ENCODE results near the gene ETFA.

The ETFA gene

DNA sequence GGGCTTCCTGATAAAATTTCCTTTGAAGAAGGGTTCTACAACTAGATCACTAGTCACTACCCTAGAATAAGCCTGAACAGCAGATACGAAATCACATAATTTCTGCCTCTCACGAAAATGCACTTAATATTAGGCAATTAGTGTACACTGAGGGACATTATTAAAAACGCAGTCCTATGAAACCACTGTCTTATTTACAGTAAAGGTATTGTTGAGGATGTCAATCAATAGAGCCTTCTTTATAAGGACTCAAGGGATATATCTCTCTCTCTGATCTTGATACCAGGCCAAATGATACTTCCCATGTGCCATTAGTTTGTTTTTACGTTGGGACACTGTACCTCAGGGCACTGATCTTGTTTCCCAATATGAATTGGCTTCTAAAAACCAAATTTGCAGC lies 59.6 kb downstream of the ETFA start:
- no peak for TF ChIP-seq NFIC (IDR thresholded peaks at IDR 0.05)

- TF ChIP-seq NFIC (IDR thresholded peaks at IDR 0.05) (no peak), TEAD4 (IDR thresholded peaks at IDR 0.05) (no peak), FOXM1 (IDR thresholded peaks at IDR 0.05; ENCODE audit: borderline replicate concordance, low read depth) (no peak), YY1 (IDR thresholded peaks at IDR 0.05; ENCODE audit: low read depth) (no peak), USF1 (IDR thresholded peaks at IDR 0.05) (no peak), TCF12 (IDR thresholded peaks at IDR 0.05; ENCODE audit: low read depth) (no peak), RAD21 (IDR thresholded peaks at IDR 0.05; ENCODE audit: low read depth) (no peak), TAF1 (IDR thresholded peaks at IDR 0.05; ENCODE audit: low read depth) (no peak), CEBPB (IDR thresholded peaks at IDR 0.05) (no peak), EGR1 (IDR thresholded peaks at IDR 0.05) (no peak), CREB1 (IDR thresholded peaks at IDR 0.05; ENCODE audit: low read depth) (no peak), ZBTB7A (IDR thresholded peaks at IDR 0.05; ENCODE audit: low read depth) (no peak), REST (IDR thresholded peaks at IDR 0.05; ENCODE audit: low read depth) (no peak), EP300 (IDR thresholded peaks at IDR 0.05; ENCODE audit: borderline replicate concordance) (no peak), MAX (IDR thresholded peaks at IDR 0.05) (no peak)
These were observed 66.1 kb downstream of the ETFA start for GRCh38 chr15:76245072-76245610.

DNA sequence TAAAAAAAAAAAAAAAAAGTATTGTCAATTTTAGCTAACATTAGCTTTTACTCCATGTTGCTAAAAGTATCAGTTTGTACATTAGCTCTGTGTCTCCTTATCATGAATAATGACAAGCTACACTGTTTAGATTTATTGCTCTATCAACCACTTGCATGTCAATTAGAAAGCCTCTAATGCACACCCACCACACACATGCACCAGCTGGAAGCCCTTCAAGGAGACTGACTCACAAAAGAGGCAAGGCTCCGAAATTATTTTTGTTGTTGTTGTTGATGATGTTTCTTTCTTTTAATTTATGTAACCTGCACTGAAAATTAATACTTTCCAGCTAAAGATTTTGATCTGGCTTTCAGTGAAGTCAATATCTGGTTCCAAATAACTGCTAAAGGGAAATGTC lies 71.5 kb downstream of the ETFA start:
- TF ChIP-seq TAF1 (IDR thresholded peaks at IDR 0.05; ENCODE audit: low read depth) (no peak), EP300 (IDR thresholded peaks at IDR 0.05; ENCODE audit: borderline replicate concordance) (no peak), REST (IDR thresholded peaks at IDR 0.05; ENCODE audit: low read depth) (no peak), YY1 (IDR thresholded peaks at IDR 0.05; ENCODE audit: low read depth) (no peak), MAX (IDR thresholded peaks at IDR 0.05) (no peak), CREB1 (IDR thresholded peaks at IDR 0.05; ENCODE audit: low read depth) (no peak), RAD21 (IDR thresholded peaks at IDR 0.05; ENCODE audit: low read depth) (no peak)

- TF ChIP-seq MAX (IDR thresholded peaks at IDR 0.05) (no peak), CREB1 (IDR thresholded peaks at IDR 0.05; ENCODE audit: low read depth) (no peak)
These were observed 74.9 kb downstream of the ETFA start for GRCh38 chr15:76236350-76236749.

DNA sequence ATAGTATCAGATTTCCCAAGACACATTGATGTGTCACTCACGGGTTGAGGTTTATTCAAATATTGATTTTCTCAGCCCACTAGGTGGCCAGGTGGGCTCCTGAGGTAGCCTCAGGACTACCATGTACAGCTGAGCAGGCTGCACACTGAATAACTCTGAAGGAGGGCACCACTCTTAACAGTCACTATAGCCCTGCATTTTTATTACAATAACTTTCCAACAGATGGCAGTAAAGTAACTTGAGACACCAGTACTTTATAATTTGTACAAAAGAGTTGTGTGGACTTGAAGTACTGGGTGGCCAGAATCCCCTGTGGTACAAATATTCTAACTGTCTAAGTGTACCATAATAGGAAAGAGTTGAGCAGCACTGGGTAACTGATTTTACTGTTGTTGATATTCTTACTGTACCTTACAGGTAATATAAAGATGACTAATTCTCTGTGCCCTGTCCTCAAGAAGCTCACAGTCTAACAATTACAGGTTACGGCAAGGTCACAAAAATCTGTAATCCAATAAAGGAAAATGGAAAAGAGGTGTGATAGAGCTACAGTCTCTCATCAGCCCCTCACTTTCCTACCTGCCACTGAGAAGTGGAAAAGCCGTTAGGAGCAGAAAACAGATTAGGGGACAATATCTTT lies 76.0 kb downstream of the ETFA start:
- peak; percentile 70 for TF ChIP-seq RAD21 (IDR thresholded peaks at IDR 0.05; ENCODE audit: low read depth)
- no peak for TF ChIP-seq EP300 (IDR thresholded peaks at IDR 0.05; ENCODE audit: borderline replicate concordance)

DNA sequence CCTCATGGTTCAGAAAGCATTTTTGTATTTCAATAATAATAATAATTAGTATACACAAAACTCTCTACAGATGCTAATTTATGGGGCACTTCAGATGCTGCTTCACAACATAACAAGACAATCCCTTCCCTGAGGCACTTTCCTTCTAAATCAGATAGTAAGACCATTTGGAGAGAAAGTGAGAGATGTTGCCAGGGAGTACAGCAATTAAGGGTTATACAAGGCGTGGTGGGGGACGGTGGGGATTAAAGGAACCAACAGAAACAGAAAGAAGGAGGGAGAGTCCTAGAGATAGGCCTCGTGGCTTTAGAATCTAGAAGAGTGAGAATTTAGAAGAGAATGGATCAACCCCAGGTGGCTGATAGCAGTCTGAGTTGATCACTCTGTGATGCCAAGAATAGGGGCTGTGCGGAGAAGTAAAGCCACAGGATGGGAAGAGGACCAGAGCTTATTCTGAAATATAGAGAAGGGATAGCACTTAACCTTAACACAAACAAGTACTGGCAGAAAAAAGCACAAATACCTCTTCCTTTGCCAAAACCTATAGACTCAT lies 76.9 kb downstream of the ETFA start:
- TF ChIP-seq CREB1 (IDR thresholded peaks at IDR 0.05; ENCODE audit: low read depth) (no peak), EGR1 (IDR thresholded peaks at IDR 0.05) (no peak), RAD21 (IDR thresholded peaks at IDR 0.05; ENCODE audit: low read depth) (no peak), USF1 (IDR thresholded peaks at IDR 0.05) (no peak), REST (IDR thresholded peaks at IDR 0.05; ENCODE audit: low read depth) (no peak), FOXM1 (IDR thresholded peaks at IDR 0.05; ENCODE audit: borderline replicate concordance, low read depth) (no peak), ZBTB7A (IDR thresholded peaks at IDR 0.05; ENCODE audit: low read depth) (no peak), CEBPB (IDR thresholded peaks at IDR 0.05) (no peak), NFIC (IDR thresholded peaks at IDR 0.05) (no peak), MAX (IDR thresholded peaks at IDR 0.05) (no peak), TEAD4 (IDR thresholded peaks at IDR 0.05) (no peak), YY1 (IDR thresholded peaks at IDR 0.05; ENCODE audit: low read depth) (no peak), TAF1 (IDR thresholded peaks at IDR 0.05; ENCODE audit: low read depth) (no peak), TCF12 (IDR thresholded peaks at IDR 0.05; ENCODE audit: low read depth) (no peak), EP300 (IDR thresholded peaks at IDR 0.05; ENCODE audit: borderline replicate concordance) (no peak)
